ENCODE data around the gene ADARB2.

The ADARB2 gene

GRCh38 chr10:1374511-1375345, 362.6 kb downstream of the ADARB2 start:
- no peak for FAIRE-seq
- TF ChIP-seq POLR2A (IDR thresholded peaks at IDR 0.05; ENCODE audit: low read depth, low read length), result no peak
- DNase-seq (ENCODE audit: insufficient read length, low spot score), result no peak

GRCh38 chr10:1373287-1373686, 364.0 kb downstream of the ADARB2 start:
- DNase-seq (ENCODE audit: insufficient read length, low spot score) (no peak), FAIRE-seq (no peak)
- TF ChIP-seq POLR2A (IDR thresholded peaks at IDR 0.05; ENCODE audit: low read depth, low read length), result no peak

GRCh38 chr10:1372212-1372611, 365.1 kb downstream of the ADARB2 start:
- TF ChIP-seq POLR2A (IDR thresholded peaks at IDR 0.05; ENCODE audit: low read depth, low read length), result no peak
- DNase-seq (ENCODE audit: insufficient read length, low spot score), result no peak

GRCh38 chr10:1370298-1370697, 367.0 kb downstream of the ADARB2 start:
- FAIRE-seq, result no peak
- no peak for DNase-seq (ENCODE audit: insufficient read length, low spot score)

More at GRCh38 chr10:1372212-1372611, 365.1 kb downstream of the ADARB2 start:
- FAIRE-seq, result no peak

GRCh38 chr10:1369665-1370064, 367.7 kb downstream of the ADARB2 start:
- TF ChIP-seq POLR2A (IDR thresholded peaks at IDR 0.05; ENCODE audit: low read depth, low read length), result no peak
- DNase-seq (ENCODE audit: insufficient read length, low spot score) (no peak), FAIRE-seq (no peak)

More at GRCh38 chr10:1370298-1370697, 367.0 kb downstream of the ADARB2 start:
- no peak for TF ChIP-seq POLR2A (IDR thresholded peaks at IDR 0.05; ENCODE audit: low read depth, low read length)

GRCh38 chr10:1369197-1369596, 368.1 kb downstream of the ADARB2 start:
- TF ChIP-seq POLR2A (IDR thresholded peaks at IDR 0.05; ENCODE audit: low read depth, low read length), result no peak
- DNase-seq (ENCODE audit: insufficient read length, low spot score) (no peak), FAIRE-seq (no peak)

- no peak for TF ChIP-seq POLR2A (IDR thresholded peaks at IDR 0.05; ENCODE audit: low read depth, low read length)
- DNase-seq (ENCODE audit: insufficient read length, low spot score), result peak; percentile 49
- no peak for FAIRE-seq
These were observed 368.5 kb downstream of the ADARB2 start for GRCh38 chr10:1368842-1369171.

GRCh38 chr10:1367938-1368841, 369.1 kb downstream of the ADARB2 start:
- DNase-seq (ENCODE audit: insufficient read length, low spot score), result no peak
- no peak for FAIRE-seq
- no peak for TF ChIP-seq POLR2A (IDR thresholded peaks at IDR 0.05; ENCODE audit: low read depth, low read length)

GRCh38 chr10:1366811-1367425, 370.4 kb downstream of the ADARB2 start:
- no peak for TF ChIP-seq POLR2A (IDR thresholded peaks at IDR 0.05; ENCODE audit: low read depth, low read length)
- FAIRE-seq (no peak), DNase-seq (ENCODE audit: insufficient read length, low spot score) (no peak)

GRCh38 chr10:1366322-1366691, 371.0 kb downstream of the ADARB2 start:
- TF ChIP-seq POLR2A (IDR thresholded peaks at IDR 0.05; ENCODE audit: low read depth, low read length), result no peak
- FAIRE-seq (no peak), DNase-seq (ENCODE audit: insufficient read length, low spot score) (no peak)

GRCh38 chr10:1365540-1366321, 371.6 kb downstream of the ADARB2 start:
- DNase-seq (ENCODE audit: insufficient read length, low spot score) (no peak), FAIRE-seq (no peak)
- no peak for TF ChIP-seq POLR2A (IDR thresholded peaks at IDR 0.05; ENCODE audit: low read depth, low read length)

GRCh38 chr10:1364151-1364910, 373.0 kb downstream of the ADARB2 start:
- no peak for TF ChIP-seq POLR2A (IDR thresholded peaks at IDR 0.05; ENCODE audit: low read depth, low read length)
- FAIRE-seq, result no peak
- DNase-seq (ENCODE audit: insufficient read length, low spot score), result no peak
